CD1c-positive myeloid dendritic cell (primary cell): ENCODE measurements around the gene OR10V1.
"Not testable (repeated sequence)": the region's sequence is repeated elsewhere in the genome, so short reads cannot be mapped to it uniquely, and the experiment has no call there.

Experiments
- DNase-seq: peaks from one replicate; pipeline ENCODE4 v3.0.0-alpha.2; 2016; ENCODE audit errors: extremely low spot score

The OR10V1 gene

GRCh38 chr11:59710136-59710847 is 3.4 kb downstream of the OR10V1 start:
- DNase-seq = no peak

- no peak for DNase-seq
Measured at GRCh38 chr11:59708537-59708936, 5.1 kb downstream of the OR10V1 start.

DNA sequence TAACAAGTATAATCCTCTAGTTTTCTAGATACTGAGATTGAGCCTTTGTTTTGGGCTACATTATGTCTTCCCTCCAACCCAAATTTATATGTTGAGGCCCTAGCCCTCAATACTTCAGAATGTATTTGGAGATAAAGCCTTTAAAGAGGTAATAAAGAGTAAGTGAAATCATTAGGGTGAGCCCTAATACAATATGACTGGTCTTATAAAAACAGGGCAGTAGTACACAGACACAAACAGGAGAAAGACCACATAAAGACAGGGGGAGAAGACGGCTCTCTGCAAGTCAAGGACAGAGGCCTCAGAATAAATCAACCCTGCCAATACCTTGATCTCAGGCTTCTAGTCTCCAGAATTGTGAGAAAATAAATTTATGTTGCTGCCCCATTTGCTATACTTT is 6.3 kb downstream of the OR10V1 start:
- no peak for DNase-seq

DNA sequence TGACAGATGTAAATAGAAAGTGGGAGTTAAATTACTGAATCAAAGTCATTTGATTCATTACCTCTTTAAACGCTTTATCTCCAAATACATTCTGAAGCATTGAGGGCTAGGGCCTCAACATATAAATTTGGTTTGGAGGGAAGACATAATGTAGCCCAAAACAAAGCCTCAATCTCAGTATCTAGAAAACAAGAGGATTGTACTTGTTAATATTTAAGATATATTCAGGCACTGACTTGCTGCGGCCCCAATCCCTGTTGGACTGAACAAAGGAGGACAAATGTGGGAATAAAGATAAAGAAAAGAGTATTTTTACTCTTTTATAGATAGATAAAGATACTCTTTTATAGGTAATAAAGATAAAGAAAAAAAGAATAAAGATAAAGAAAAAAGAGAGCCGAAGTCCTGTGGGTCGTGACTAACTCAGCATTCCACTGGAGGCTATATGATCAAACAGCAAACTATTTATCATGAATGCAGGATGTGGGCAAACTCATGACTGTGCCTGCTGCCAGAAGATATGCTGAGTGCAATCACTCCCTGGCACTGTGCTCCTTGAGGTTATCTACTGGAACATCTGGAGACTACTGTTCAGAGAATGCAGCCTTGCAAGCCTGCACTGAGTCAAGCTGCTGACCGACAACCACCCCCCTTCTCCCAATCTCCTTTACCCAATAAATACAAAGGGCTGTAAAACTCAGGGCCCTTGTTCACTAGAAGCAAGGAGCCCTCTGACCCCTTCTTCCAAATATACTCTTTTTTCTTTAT is 6.9 kb downstream of the OR10V1 start:
- DNase-seq = no peak

GRCh38 chr11:59705294-59705693 is 8.4 kb downstream of the OR10V1 start:
- DNase-seq = no peak

GRCh38 chr11:59703515-59703914 is 10.1 kb downstream of the OR10V1 start:
- not testable (repeated sequence) for DNase-seq

DNA sequence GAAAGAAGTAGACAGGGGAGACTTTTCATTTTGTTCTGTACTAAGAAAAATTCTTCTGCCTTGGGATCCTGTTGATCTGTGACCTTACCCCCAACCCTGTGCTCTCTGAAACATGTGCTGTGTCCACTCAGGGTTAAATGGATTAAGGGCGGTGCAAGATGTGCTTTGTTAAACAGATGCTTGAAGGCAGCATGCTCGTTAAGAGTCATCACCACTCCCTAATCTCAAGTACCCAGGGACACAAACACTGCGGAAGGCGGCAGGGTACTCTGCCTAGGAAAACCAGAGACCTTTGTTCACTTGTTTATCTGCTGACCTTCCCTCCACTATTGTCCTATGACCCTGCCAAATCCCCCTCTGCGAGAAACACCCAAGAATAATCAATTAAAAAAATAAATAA is 13.5 kb downstream of the OR10V1 start:
- DNase-seq = not testable (repeated sequence)

DNA sequence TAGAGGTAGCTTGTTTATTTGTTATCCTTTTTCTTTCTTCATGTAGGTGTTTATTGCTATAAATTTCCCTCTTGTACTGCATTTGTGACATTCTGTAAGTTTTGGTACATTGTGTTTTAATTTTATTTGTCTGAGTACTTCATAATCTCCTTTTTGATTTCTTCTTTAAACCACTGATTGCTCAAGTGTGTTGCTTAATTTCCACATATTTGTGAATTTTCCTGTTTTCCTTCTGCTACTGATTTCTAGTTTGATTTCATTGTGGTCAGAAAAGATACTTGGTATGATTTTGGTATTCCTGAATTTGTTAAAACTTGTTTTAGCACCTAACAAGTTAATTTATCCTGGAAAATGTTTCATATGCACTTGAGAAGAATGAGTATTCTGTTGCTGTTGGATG is 15.1 kb downstream of the OR10V1 start:
- no peak for DNase-seq

- no peak for DNase-seq
Measured at GRCh38 chr11:59692915-59693314, 20.7 kb downstream of the OR10V1 start.

- no peak for DNase-seq
Measured at GRCh38 chr11:59691156-59691555, 22.5 kb downstream of the OR10V1 start.

DNA sequence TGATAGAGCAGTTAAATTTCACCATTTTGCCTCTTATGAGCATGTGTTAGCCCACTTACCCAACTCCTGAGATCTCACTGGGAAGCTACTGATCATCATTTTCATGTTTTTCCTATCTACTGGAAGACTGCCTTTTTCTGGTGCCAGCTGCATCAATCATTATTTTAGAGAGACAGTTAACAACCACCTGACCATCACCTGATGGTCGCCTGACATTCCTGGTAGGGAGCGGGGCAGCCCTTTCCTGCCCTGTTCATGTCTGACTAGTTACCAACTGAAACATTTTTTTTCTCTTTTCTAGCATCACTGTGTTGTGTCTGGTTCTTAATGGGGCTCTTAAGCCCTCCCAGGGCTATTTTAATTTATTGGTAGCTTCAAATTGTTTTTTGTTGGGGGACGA is 24.6 kb downstream of the OR10V1 start:
- no peak for DNase-seq

- DNase-seq = not testable (repeated sequence)
Measured at GRCh38 chr11:59681260-59681725, 32.4 kb downstream of the OR10V1 start.

- DNase-seq = peak; percentile 74
Measured at GRCh38 chr11:59680287-59681154, 33.1 kb downstream of the OR10V1 start.

GRCh38 chr11:59679347-59679746 is 34.3 kb downstream of the OR10V1 start:
- DNase-seq = peak; percentile 37

DNA sequence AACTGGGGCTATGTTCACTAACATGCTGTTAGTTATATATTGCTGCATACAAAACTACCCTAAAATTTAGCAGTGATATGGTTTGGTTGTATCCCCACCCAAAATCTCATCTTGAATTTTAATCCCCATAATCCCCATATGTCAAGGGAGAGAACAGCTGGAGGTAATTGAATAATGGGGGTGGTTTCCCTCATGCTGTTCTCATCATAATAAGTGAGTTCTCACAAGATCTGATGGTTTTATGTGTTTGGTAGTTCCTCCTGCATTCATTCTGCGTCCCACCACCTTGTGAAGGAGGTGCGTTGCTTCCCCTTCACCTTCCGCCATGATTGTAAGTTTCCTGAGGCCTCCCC is 34.9 kb downstream of the OR10V1 start:
- no peak for DNase-seq

DNA sequence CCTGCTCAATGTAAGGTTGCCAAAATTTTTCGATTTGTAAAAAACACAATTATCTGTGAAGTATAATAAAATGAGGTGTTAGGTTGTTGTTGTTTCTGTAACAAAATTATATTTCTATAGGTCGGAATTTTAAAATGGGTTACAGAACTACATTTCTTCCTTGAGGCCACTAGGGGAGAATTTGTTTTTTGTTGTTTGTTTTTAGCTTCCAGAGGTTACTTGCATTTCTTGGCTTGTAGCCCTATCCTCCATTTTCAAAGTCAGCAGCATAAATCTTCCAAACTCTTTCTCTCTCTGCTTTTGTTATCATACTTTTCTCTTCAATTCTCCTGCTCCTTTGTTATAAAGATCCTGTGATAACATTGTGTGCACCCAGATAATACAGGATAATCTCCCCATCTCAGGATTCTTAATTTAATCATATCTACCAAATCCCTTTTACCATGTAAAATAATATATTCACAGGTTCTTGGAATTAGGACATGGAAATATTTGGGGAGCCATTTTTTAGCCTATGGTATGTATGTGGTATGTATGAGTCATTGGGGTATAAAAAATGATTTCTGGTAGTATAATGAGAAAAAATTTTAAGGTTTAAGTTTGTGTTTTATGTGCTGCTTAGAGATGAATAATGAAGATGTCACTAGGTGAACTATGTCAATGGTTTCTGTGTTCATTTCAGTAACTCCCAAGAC is 35.4 kb downstream of the OR10V1 start:
- no peak for DNase-seq

DNA sequence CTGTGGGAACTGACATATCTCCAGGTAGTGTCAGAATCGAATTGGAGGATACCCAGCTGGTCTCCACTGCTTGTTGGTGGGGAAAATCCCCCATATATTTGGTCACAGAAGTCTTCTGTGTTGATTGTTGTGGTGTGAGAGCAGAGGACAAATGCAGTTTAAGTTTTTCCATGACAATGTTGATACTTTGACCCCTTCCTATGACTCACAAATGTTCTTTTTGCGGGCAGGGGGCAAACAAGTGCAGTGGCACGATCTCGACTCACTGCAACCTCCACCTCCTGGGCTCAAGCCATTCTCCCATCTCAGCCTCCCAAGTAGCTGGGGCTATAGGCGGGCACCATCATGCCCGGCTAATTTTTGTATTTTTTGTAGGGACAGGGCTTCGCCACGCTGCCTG is 37.4 kb downstream of the OR10V1 start:
- no peak for DNase-seq

- no peak for DNase-seq
Measured at GRCh38 chr11:59674291-59674690, 39.4 kb downstream of the OR10V1 start.

GRCh38 chr11:59673291-59673690 is 40.4 kb downstream of the OR10V1 start:
- no peak for DNase-seq

DNA sequence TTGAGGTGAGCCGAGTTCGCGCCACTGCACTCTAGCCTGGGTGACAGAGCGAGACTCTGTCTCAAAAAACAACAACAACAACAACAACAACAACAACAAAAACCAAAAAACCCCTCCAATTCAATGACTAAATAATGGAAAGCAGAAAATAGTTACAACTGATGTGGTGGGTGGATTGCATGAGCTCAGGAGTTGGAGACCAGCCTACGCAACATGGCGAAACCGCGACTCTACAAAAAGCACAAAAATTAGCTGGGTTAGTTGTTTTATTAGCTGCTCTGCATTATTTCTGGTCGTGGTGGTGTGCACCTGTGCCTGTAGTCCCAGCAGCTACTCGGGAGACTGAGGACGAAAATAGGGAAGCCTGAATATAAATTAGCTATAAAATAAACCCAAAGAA is 42.2 kb downstream of the OR10V1 start:
- DNase-seq = peak; percentile 23

DNA sequence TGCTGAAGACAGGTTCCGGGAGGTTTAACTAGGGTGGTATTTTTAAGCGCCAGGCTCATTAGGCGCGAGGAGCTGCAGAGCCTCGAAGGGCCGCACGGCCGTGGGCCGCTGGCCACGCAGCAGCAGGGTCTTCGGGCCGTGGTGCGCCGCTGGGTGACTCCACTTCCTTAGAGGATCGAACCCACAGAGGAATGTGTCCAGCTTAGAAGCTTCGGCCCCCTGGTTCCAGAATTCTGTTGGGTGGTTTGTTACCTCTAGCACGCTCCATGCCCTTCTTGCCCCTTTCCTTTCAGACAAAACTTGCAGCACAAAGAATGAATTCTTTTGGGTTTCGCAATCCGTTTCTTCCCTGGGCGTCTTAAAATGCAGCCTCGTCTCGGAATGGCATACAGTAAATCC is 44.0 kb downstream of the OR10V1 start:
- DNase-seq = peak; percentile 47
